Stimulated activated CD4-positive, alpha-beta T cell treated with anti-CD3 and anti-CD28 coated beads, Interleukin-15, amount 100 ng/mL, for 24 hours (primary cell): ENCODE measurements around the gene SERPINH1.

Experiments
- DNase-seq: peaks from one replicate; pipeline ENCODE4 v3.0.0-alpha.2; 2020

Gene SERPINH1

DNA sequence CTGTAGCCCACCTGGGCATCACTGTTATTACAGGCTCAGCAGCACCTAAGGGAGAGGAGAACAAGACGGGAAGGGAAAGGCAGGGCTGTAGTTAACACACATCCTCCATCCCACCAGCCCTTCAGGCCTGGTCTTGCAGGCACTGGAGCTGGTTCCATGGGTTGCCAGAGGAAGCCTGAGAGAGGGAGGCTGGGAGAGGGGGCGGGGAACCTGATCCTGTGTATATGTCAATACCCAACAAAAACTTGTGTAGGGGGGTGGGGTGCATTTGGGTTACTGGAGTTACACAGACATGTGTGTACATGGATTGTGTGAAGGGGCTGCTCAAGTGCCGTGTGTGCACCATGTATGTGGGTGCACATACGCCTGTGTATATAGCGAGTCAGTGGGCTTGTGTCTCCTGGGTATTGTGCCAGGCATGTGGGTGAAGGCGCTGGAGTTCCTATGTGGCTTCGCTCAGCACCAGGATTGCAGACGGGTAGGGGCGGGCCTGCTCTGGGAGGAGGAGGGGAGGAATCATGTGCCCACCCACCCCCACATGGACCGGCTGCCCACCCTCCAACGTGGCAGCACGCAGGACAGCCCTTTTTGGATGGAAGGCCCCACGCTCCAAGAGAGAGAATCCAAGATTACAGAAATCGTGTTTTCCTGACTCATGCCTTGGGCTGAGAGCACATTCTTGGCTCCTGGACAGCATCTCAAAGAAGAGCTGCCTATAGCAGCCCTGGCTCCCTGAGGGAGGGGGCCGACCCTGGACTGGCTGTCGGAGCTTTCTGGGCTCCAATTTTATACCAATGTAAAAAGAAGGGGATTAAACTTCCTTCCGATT is 4.2 kb upstream of the SERPINH1 start:
- no peak for DNase-seq

DNA sequence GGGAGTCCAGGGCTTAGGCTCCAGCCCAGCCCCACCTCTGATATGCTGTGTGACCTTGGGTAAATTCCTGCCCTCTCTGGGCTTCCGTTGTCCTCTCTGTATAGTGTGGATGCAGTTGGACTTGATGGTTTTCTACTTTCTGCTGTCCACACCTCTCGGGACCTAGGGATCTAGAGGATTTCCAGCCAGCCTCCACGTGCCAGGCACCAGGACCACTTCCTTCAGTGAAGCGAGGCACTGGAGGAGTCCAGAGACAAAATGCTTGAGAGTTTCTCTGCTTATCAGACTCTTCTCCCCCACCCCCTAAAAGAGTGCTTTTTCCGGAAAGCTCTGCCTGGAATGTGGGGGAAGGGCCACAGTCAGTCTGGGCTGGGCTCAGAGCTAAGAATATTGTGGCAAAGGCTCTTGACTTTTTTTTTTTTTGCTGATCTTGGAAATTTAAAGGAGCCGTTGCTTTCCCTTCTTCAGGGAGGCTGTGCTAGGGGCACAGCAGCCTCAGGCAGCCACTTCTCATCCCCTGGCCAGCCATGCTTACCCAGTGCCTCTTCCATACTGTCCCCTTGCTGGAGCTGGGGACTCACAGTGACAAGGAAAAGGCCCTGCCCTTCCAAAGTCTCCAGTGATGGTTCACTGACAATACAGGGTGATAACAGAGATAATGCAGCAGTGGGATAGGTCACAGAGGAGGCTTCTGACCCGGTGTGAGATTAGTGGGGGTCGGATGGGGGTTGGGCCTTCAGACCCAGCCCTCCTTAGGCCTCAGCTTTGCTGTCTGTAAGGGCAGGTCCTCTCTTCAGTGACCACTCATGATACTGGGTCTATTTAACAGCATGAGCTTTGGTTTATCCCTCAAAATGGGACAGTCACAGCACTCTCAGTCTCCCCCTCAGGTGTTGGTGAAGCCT is 2.9 kb upstream of the SERPINH1 start:
- no peak for DNase-seq

DNA sequence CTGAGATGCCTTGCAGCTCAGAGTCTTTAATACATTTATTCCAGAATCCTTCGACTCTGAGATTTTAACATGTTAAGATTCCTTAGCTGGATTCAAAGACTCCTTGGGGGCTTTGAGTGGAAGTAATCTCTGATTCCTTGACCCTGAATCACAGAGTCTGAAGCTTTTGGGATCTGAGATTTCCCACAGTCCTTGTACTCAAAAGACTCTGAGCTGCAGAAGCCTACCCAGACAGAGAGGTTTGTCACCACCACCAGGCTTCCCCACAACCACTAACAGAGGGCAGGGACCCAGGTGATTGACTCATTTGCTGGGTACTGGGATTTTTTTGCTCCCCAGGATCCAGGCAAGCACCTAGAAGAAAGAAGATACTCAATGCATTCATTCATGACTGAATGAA is 1.4 kb upstream of the SERPINH1 start:
- DNase-seq = no peak

DNA sequence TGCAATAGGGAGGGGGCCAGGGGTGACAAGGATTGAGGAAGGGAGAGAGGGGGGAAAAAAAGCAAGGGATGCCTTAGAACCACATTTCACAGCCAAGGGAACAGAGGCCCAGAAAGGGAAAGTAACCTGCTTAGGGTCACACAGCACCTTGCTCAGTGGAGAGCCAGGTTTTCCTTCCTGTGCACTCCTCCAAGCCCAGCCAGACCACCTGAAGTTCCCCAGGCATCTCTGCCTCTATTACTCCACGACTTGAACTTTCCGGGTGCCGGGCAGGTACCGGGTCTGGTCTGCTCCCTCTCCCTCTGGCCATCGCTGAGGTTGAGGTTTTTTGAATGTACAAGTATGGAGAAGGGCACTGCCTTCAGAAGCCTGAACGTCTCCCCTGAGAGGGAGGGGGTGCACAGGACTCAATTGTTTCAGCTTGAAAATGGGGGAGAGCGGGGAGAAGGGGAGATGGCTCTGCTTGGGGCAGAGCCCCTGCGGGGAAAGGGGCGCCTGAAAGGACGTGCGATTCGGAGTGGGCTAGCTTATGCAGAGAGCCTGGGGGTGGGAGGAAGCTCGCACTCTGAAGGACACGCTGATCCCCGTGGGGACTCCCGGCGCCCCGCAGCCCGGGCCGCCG is 516 bp upstream of the SERPINH1 start:
- no peak for DNase-seq

DNA sequence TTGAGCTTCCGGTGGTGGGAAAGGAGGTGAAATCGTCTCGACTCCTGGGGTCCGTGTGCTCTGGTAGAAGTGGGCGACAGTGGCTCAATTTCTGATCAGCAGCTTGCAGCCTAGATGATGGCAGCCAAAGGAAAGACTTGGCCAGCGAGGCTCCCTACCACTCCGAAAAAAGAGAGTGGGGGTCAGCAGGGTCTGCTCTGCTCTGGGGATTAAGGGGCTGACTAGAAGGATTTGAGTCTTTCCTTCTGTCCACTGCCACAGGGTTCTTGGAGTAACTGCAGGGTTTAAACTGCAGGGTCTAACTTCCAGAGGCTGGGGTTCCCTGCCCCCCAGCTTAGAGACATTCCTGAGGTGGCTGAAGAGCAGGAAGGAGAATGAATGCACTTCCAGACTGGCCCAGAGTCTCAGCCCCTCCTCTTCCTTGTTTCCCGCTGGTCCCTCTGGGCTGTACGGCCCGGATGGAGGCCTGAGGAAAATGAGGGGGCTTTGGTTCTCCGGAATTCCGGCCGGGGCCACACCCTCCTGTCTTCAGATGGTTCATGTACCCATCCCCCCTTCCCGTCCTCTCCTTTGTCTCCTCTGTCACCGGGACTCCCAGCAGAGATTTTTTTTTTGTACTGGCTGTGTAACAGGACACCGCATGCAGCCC is 907 bp downstream of the SERPINH1 start:
- no peak for DNase-seq

DNA sequence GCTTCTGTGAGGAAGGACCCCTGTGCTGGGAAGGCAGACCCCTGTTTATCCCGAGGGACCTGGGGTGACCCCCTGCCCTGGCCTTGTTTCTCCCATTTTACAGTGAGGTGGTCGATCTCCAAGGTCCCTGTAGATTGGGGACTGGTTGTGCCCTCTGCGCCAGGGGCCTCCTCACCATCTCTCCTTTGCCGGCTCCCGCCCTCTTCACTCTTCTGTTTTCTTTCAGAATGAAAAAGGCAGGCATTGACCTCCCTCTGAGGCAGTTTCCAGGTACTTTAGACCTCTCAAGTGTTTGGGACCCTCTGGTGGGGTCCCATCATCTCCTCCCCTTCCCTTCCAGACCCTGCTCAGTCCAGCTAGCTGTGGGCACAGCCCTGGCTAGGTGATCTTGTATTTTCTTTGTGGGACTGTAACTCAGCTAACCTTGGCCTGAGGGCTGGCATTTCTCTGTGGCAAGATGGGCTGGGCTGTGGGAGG is 1.5 kb downstream of the SERPINH1 start:
- no peak for DNase-seq

DNA sequence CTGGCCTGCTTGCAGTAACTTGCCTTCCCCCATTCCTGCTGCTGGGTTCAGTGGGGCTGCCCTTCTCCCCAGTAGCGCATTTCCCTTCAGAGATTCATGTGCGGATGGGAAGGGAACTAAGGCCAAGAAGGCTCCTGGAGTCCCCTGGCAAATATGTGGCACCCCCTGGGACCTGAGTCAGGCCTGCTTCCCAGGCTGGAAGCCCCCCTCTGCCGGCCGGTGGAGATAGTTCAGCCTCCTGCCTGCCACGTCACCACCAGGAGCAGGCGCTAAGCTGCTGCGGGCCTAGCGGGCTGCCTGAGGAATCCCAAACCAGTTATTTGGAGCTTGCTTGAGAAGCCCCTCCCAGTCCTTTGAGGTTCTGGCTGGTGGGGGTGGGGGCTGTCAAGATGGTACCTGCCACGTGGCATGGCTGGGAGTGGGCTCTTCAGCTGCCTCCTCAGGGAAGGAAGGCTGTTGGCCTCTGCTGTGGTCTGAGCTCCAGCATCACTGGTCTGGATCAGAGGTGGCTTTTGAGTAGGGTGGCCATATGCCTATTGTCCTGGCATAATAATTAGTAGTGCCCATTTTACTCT is 2.0 kb downstream of the SERPINH1 start:
- DNase-seq = no peak

DNA sequence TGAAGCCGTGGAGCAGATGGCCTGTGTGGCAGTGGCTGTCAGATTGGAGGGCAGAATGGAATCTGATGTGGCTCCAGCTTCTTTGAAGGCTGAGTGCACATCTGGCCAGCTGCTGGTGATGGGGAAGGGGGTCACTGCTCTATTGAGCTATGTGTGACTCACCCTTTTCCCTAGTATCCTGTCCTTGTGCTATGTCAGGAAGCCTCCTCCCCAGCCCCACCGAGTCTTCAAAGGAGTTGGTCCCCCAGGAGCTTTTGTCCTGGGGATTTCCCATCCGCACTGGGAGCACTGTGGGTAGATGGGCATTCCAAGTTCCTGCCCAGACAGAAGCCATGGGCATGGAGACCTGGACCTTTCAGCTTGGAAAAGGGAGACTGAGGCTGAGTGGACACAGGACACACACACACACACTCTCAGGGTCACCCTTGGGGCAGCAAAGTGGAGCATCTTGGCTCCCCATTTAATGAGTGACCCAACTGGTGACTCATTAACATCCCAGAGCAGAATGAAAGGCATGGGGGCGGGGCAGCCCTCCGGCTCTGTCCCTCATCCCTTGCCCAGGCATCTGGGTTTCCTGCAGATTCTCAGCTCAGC is 3.3 kb downstream of the SERPINH1 start:
- no peak for DNase-seq

DNA sequence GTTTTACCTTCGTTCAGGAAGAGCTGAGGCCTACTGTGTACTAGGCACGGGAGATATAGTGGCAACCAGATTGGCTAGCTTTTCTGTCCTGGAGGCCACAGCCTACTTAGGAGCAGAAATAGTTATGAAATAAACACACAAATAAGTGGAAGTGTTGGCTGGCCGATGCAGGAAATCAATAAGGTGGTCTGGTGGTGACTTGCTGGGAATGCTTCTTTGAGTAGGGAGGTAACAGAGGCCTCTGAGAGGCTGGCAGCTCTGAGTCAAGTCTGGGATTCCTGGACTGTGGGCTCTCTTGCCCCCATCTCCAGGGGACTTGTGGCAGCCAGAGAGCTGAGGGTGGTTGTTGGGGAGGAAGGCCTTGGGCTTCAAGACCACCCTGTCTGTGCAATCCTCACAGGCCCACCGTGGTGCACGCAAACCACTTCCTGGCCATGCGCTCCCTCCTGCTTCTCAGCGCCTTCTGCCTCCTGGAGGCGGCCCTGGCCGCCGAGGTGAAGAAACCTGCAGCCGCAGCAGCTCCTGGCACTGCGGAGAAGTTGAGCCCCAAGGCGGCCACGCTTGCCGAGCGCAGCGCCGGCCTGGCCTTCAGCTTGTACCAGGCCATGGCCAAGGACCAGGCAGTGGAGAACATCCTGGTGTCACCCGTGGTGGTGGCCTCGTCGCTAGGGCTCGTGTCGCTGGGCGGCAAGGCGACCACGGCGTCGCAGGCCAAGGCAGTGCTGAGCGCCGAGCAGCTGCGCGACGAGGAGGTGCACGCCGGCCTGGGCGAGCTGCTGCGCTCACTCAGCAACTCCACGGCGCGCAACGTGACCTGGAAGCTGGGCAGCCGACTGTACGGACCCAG is 4.1 kb downstream of the SERPINH1 start:
- DNase-seq = no peak

DNA sequence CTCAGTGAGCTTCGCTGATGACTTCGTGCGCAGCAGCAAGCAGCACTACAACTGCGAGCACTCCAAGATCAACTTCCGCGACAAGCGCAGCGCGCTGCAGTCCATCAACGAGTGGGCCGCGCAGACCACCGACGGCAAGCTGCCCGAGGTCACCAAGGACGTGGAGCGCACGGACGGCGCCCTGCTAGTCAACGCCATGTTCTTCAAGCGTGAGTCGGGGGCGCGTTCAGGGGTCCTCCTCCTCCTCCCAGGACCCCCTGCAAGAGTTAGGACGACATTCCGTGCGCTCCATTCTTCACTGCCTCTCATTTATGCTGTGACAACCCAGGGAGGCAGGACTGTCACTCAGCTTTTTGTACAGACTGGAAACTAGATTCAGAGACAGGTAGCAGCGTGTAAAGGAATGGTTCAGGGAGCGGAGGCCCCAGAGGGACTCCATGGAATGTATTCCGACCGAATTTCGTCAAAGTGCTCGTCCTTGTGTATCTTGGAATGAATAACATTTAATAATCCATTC is 4.8 kb downstream of the SERPINH1 start:
- no peak for DNase-seq

DNA sequence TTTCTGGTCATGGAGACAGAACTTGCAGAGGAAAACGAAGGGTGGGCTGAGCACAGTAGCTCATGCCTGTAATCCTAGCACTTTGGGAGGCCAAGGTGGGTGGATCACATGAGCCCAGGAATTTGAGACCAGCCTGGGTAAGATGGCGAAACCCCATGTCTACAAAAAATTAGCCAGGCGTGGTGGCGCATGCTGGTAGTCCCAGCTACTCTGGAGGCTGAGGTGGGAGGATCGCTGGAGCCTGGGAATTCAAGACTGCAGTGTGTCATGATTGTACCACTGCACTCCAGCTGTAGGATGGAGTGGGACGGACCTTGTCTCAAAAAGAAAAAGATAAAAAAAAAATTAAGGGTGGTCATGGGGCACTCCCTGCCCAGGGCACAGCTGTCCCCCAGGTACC is 5.9 kb downstream of the SERPINH1 start:
- DNase-seq = no peak

DNA sequence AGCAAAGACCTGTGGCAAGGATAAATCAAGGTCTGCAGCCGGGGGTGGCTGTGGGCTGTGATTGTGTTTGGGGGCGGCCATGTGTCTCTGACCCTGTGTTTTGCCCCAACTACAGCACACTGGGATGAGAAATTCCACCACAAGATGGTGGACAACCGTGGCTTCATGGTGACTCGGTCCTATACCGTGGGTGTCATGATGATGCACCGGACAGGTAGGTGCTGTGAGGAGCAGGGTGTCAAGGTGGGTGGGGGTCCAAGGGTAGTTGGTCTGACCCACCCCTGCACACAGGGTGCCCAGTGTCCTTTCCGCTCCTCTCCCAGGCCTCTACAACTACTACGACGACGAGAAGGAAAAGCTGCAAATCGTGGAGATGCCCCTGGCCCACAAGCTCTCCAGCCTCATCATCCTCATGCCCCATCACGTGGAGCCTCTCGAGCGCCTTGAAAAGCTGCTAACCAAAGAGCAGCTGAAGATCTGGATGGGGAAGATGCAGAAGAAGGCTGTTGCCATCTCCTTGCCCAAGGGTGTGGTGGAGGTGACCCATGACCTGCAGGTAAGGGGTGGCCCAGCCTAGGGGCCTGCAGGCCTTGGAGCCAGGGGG is 6.7 kb downstream of the SERPINH1 start:
- no peak for DNase-seq

DNA sequence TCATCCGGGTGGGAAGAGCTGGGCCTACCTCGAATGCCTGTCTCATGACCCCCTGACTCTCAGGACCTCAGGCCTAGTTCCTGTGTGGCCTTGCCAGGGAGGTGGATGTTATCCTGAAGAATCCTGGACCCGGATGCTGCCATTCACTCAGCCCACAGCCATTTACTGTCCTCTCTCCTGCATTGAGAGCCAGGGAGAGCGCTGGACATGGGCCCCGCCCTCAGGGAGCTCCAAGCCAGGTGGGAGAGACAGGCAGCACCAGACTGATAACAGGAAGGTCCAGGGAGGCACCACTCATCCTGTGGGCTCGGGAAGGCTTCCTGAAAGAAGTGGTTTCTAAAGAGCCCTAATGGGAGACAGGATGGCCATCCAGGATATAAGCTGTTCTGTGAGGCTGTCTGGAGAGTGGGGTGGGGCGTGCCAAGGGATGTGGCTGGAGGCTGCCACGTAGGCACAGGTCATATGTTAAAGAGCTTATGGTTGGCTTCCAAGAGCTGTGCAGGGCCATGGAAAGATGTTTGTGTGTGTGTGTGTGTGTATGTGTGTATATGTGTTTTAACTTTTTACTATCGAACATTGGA is 8.6 kb downstream of the SERPINH1 start:
- no peak for DNase-seq

DNA sequence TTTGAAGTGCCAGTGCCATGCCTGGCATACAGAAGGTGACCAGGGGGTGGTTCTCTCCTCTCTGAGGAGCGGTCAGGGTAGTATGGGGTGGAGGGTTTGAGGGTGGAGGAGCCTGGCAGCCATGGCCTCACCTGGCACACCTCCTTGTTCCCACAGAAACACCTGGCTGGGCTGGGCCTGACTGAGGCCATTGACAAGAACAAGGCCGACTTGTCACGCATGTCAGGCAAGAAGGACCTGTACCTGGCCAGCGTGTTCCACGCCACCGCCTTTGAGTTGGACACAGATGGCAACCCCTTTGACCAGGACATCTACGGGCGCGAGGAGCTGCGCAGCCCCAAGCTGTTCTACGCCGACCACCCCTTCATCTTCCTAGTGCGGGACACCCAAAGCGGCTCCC is 9.6 kb downstream of the SERPINH1 start:
- DNase-seq = no peak

DNA sequence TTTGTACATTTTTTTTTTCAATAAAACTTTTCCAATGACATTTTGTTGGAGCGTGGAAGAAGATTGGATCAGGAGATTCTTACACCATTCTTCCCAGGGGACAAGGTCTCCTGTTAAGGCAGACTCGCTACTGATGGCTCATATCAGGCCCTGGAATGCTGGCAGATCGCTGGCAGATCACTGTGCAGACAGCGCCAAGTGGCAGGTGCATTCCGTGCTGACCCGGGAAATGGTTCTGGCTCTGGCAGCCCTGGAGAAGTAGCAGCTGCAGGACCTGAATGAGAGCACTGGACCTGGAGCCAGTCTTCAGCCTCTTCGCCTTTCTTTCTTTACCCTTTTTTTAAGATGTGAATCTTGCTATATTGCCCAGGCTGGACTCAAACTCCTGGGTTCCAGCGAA is 10.7 kb downstream of the SERPINH1 start:
- no peak for DNase-seq

DNA sequence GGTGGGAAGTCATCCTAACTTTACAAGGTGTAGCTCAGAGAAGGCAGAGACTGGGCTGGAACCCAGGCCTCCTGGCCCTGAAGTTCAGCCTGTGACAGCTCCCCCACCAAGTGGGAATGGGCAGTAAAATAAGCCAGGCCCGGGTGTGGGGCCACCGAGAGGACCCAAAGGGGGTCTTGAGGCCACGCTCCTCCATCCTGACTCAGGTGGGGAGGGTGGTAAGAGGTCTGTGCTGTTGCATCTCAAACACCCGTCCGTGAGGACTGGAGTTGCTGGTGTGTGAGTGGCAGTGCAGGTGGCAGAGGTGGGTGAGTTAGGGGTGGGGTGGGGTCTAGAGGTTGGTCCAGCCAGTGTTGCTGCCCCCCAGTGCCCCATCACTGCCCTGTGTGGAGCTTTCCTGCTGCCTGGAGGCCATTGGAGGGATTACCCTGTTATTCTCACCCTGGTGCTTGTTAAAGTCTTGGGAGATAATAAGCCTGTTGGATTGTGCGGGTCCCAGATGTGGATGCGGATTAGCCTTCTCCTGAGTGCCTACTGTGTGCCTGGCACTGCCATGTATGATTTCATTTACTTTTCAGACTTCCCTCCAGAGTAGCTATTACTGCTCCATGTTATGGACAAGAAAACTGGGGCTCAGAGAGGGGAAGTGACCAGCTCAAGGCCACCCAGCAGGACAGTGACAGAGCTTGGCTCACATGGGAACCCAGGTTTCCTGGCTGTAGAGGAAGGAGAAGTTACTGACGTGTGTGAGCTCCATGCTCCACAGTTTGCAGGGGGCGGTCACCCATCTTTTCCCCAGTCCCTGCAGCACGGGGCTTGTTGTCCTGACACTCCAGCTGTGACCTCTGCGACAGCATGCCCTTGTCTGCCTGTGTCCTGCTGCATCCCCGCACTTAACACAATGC is 12.9 kb downstream of the SERPINH1 start:
- DNase-seq = no peak

DNA sequence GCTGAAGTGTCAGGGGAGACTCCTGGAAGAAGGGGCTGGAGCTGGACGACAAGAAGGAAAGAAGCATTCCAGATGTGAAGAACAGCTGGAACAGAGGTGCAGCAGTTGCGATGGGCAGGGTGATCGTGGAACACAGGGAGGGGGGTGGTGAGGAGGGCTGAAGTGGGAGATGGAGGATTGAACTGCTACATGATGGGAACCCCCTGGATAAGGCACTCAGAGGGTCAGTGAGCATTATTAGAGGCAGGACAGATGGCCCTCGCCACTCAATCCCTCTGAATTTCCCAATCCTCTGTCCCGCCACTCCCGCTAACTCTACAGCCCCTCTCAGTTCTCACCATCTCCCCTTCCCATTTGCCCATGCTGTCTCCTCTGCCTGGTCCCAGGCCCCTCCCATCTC is 14.0 kb downstream of the SERPINH1 start:
- no peak for DNase-seq

DNA sequence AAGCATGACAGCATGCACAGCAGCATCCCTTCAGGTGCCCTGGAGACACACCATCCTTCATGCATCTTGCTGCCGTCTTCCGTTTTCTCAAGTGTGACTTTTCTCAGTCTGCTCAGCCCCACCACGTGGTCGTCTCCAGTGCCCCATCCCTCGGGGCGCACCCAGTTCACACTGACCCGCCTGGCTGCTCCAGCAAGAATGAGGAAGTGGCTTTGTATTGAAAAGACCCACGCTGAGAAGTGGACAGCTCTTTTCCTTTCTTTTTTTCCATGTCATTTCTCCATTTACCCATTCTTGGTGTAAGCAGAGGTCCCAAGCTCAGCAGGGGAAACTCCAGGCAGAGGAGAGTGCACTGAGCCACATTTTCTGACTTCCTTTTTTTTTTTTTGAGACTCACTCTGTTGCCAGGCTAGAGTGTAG is 14.5 kb downstream of the SERPINH1 start:
- DNase-seq = no peak

DNA sequence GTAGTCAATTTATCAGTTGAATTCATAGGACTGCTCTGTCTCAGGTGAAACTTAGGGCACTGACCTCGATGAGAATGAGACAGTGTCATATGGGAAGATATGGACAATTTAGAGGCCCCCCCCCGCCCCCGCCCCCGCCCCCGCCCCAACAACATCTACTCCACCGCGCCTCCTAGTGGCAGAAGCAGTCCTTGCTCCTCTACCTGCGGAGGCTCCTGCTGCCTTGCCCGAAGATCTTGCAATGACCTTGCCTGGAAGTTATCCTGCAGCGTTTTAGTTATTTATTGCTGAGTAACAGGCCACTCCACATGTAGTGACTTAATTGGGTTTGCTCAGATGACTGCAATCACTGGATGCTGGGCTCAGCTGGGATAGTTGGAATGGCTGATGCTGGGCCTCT is 15.2 kb downstream of the SERPINH1 start:
- peak; percentile 70 for DNase-seq
